GM12801 (cell line): Measurements from ENCODE around the gene FLYWCH2.

Experiments used
- CTCF ChIP-seq: IDR thresholded peaks from one replicate; pipeline ENCODE4 v1.5.1; 2011; ENCODE audit warnings: control low read depth; ENCODE audit not compliant: insufficient read length; ENCODE audit errors: extremely low read depth

Gene FLYWCH2

GRCh38 chr16:2839650-2840450 is 43.2 kb upstream of the FLYWCH2 start:
- TF ChIP-seq CTCF = no peak

- no peak for TF ChIP-seq CTCF
Measured at GRCh38 chr16:2840914-2841313, 42.1 kb upstream of the FLYWCH2 start.

GRCh38 chr16:2841606-2842339 is 41.2 kb upstream of the FLYWCH2 start:
- TF ChIP-seq CTCF = no peak

GRCh38 chr16:2842340-2843000 is 40.5 kb upstream of the FLYWCH2 start:
- no peak for TF ChIP-seq CTCF

- no peak for TF ChIP-seq CTCF
Measured at GRCh38 chr16:2843526-2843925, 39.5 kb upstream of the FLYWCH2 start.

GRCh38 chr16:2845116-2845515 is 37.9 kb upstream of the FLYWCH2 start:
- no peak for TF ChIP-seq CTCF
